ENCODE data around the gene KCNA3. TPM values are rescaled to one million over a fixed set of nuclear protein-coding genes. Genes with fewer than 3 reads are reported as not detected.

KCNA3 gene
- total RNA-seq, 6 experiments from 2014 or later: not detected

DNA sequence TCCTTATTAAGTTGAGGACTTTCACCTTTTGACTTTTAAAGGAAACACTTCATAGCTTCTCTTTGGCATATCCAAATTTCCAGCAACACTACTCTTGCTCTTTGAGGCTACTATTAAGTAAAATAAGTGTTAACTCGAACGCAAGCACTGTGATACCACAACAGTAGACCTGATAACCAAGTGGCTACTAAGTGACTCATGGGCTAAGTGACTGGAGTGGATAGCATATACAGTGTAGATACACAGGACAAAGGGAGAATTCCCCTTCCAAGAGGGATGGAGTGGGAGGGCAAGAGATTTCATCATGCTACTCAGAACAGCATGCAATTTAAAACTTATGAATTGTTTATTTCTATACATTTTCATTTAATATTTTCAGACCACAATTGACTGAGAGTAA, 9.8 kb upstream of the KCNA3 start:
- no peak for DNase-seq
- TF ChIP-seq, protein P1, sequence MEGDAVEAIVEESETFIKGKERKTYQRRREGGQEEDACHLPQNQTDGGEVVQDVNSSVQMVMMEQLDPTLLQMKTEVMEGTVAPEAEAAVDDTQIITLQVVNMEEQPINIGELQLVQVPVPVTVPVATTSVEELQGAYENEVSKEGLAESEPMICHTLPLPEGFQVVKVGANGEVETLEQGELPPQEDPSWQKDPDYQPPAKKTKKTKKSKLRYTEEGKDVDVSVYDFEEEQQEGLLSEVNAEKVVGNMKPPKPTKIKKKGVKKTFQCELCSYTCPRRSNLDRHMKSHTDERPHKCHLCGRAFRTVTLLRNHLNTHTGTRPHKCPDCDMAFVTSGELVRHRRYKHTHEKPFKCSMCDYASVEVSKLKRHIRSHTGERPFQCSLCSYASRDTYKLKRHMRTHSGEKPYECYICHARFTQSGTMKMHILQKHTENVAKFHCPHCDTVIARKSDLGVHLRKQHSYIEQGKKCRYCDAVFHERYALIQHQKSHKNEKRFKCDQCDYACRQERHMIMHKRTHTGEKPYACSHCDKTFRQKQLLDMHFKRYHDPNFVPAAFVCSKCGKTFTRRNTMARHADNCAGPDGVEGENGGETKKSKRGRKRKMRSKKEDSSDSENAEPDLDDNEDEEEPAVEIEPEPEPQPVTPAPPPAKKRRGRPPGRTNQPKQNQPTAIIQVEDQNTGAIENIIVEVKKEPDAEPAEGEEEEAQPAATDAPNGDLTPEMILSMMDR (IDR thresholded peaks at IDR 0.05): no peak
- Mint-ChIP-seq H3K4me1 (ENCODE audit: low read depth) (peaks cover 13% of the 10 kb centered on the region), H3K27ac (no peak overlapping the region), H3K4me3 (no peak overlapping the region), H3K36me3 (ENCODE audit: low read depth) (no peaks in the 10 kb centered on the region), H3K9me3 (no peaks in the 10 kb centered on the region), H3K27me3 (ENCODE audit: insufficient read depth) (peaks cover 3% of the 10 kb centered on the region)

DNA sequence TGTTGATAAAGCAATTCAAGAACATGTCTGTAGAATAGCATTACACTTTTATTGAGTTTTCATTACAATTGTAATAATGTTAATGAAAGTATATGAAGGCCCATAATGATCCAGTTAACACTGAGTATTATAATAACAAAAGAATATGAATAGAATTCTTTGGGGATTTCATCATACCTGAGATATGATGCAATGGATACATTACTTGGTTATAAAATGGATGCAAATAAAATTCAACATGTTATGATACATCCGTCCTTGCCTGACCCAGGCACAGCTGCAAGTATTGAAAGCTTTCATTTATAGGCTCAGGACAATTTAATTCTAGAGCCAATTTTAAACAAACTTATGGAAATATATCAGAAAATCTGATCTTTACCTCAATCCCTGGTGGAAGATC, 8.2 kb upstream of the KCNA3 start:
- DNase-seq: no peak
- H3K4me1 Mint-ChIP-seq (ENCODE audit: low read depth): peaks cover 13% of the 10 kb centered on the region
- H3K9me3 Mint-ChIP-seq: no peaks in the 10 kb centered on the region
- TF ChIP-seq, protein P1 (IDR thresholded peaks at IDR 0.05): no peak
- H3K36me3 Mint-ChIP-seq (ENCODE audit: low read depth): no peaks in the 10 kb centered on the region
- peaks cover 3% of the 10 kb centered on the region for H3K27me3 Mint-ChIP-seq (ENCODE audit: insufficient read depth)
- no peak overlapping the region for H3K4me3 Mint-ChIP-seq
- no peak overlapping the region for H3K27ac Mint-ChIP-seq

DNA sequence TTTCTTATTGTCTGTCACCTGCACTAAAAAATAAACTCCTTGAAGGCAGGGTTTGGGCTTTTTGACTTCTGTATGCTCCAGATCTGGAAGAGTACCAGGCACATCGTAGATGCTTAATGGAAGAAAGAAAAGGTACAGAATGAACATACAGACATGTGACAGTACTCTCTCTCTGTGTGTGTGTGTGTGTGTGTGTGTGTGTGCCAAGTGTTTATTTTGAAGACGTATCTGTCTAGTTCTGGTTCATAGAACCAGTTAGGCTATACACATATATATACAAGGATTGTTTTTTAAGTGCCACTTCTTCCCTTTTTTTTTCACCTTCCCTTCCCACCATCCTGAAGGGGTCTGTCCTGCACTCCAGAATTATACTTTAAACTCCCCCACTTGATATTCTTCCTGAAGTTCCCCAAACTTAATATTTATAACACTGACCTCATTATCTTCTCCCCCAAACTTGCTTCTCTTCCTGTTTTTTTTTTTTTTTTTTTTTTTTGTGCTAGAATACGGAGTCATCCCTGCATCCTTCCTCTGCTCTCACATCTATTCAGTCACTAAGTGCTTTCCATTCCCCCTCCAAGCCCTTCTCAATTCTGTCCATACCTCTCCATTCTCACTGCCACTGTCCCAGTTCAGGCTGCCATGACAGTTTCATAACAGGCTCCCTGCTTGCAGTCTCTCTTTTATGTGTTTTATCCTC, 5.4 kb upstream of the KCNA3 start:
- no peaks in the 10 kb centered on the region for H3K36me3 Mint-ChIP-seq (ENCODE audit: low read depth)
- no peaks in the 10 kb centered on the region; the same call in 1 of the 2 replicates for H3K9me3 Mint-ChIP-seq
- no peak for DNase-seq
- H3K4me3 Mint-ChIP-seq: no peak overlapping the region
- TF ChIP-seq, protein P1 (IDR thresholded peaks at IDR 0.05): no peak
- H3K4me1 Mint-ChIP-seq (ENCODE audit: low read depth): no peaks in the 10 kb centered on the region
- H3K27me3 Mint-ChIP-seq (ENCODE audit: insufficient read depth): peaks cover 13% of the 10 kb centered on the region
- no peak overlapping the region for H3K27ac Mint-ChIP-seq

DNA sequence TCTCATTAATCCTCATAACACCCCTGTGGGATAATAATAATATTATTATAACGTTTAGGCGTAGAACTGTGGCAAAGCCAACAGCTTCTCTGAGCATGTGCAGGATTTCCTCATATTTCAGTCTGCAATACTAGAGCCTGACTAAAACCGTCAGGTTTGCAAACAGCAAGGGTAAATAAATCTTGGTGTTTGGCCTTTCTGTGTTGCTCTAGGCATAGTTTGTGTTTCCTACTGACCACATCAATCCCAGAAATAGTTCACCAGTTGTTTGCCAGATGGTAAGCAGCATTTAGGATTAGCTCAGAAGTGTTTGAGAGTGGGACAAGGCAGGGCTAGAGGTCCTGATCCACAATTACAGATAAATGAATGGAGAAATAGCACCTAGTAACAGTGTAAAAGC, 2.8 kb upstream of the KCNA3 start:
- Mint-ChIP-seq H3K4me1 (ENCODE audit: low read depth) (peaks cover 1% of the 10 kb centered on the region; the same call in 1 of the 2 replicates), H3K36me3 (ENCODE audit: low read depth) (peaks cover 6% of the 10 kb centered on the region), H3K9me3 (peaks cover 13% of the 10 kb centered on the region), H3K27ac (no peak overlapping the region), H3K27me3 (ENCODE audit: insufficient read depth) (peaks cover 21% of the 10 kb centered on the region), H3K4me3 (no peak overlapping the region)
- TF ChIP-seq, protein P1 (IDR thresholded peaks at IDR 0.05): no peak
- DNase-seq: no peak

DNA sequence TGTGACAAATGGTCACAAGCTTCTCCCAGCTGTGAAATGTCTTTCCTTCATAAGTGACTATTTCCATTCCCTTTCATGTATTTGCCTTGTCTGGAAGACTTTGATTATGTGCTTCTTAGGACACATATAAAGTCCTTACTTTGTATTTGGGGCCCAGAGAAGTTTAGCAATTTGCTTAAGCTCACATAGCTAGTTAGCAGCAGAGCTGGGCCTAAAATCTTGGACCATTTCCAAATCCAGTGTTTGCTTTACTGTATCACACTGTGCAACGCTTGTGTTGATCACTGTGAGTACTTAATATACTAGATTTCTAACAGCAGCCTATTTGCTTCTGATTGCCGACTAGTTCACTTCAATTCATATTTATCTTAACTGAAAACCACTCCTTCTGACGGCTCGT, 2.2 kb upstream of the KCNA3 start:
- Mint-ChIP-seq H3K36me3 (ENCODE audit: low read depth) (peaks cover 6% of the 10 kb centered on the region), H3K27me3 (ENCODE audit: insufficient read depth) (peaks cover 21% of the 10 kb centered on the region), H3K27ac (no peak overlapping the region), H3K9me3 (peaks cover 15% of the 10 kb centered on the region), H3K4me3 (no peak overlapping the region), H3K4me1 (ENCODE audit: low read depth) (peaks cover 7% of the 10 kb centered on the region; the same call in 1 of the 2 replicates)
- DNase-seq: no peak
- TF ChIP-seq, protein P1 (IDR thresholded peaks at IDR 0.05): no peak

Data from HFFc6 (cell line).